ENCODE measurements around the gene SYT13.

The SYT13 gene, protein sequence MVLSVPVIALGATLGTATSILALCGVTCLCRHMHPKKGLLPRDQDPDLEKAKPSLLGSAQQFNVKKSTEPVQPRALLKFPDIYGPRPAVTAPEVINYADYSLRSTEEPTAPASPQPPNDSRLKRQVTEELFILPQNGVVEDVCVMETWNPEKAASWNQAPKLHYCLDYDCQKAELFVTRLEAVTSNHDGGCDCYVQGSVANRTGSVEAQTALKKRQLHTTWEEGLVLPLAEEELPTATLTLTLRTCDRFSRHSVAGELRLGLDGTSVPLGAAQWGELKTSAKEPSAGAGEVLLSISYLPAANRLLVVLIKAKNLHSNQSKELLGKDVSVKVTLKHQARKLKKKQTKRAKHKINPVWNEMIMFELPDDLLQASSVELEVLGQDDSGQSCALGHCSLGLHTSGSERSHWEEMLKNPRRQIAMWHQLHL

DNA sequence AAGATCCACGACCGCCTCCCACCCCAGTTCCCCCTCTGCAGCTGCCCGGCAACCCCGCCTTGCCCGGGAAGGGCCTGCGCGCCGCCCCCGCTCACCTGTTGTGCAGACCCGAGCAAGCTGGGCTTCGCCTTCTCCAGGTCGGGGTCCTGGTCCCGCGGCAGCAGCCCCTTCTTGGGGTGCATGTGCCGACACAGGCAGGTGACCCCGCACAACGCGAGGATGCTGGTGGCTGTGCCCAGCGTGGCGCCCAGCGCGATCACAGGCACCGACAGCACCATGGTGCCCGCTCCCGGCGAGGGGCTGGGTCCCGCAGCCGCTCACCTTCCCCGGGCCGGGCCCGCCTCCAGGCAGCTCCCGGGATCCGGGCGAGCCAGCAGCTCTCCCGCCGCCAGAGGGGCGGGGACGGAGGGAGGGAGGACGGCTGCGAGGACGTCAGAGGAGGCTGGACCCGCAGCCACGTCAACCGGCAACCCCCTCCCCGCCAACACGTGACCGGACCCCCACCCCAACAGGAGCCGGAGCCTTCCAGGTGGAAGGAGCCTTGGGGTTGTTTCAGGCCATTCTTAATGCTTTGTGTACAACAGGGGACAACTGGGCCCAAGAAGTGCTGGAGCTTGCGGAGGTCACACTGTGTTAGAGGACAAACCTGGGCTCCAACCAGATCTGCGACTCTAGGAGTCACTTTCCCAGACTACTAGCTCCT lies at the start of gene SYT13:
SYT13 (minus strand) TSS at position 412 of the 703 bp plus-strand sequence; CDS start at position 278, 134 bp downstream.
- peak; percentile 77 for DNase-seq (ENCODE audit: low read depth, low spot score)
- Histone ChIP-seq H3K9me3 (ENCODE audit: insufficient read depth, low read length) (peaks cover 15% of the 10 kb centered on the region; the same call in 1 of the 2 replicates), H3K4me3 (ENCODE audit: insufficient read length, low read depth) (peak within 1 kb of the TSS; percentile 86)

DNA sequence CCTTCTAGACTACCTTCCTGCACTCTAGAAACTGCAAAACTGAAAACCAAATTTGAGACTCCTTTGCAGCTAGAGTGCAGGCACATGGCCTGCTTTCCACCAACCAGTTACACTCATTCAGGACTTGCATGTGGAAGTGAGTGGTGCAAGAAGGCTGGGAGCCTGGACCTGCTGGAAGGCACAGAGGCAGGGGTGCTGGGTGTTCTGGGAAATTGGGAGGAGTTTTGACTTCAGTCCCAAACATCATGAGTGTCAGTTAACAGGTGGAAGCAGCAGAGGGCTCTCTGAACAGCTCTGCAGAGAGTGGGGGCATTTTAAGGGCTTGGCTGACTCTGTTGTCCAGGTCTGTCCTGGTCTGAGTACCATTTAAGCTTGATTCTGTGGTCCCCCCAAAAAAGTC lies 49.3 kb upstream of the SYT13 start:
- no peaks in the 10 kb centered on the region for H3K9me3 ChIP-seq (ENCODE audit: insufficient read depth, low read length)
- H3K9ac ChIP-seq (ENCODE audit: insufficient read length, low read depth): no peak overlapping the region
- H3K4me1 ChIP-seq (ENCODE audit: insufficient read depth, insufficient read length): no peaks in the 10 kb centered on the region
- TF ChIP-seq YY1 (IDR thresholded peaks at IDR 0.05; ENCODE audit: insufficient read depth, insufficient read length) (no peak), ZNF274 (IDR thresholded peaks at IDR 0.05; ENCODE audit: low read depth, low read length) (no peak)
- no peaks in the 10 kb centered on the region for H3K36me3 ChIP-seq (ENCODE audit: insufficient read depth, insufficient read length, low read length)
- DNase-seq (ENCODE audit: low read depth, low spot score): no peak
- H3K4me3 ChIP-seq (ENCODE audit: insufficient read length, low read depth): no peak overlapping the region
- H3K27me3 ChIP-seq (ENCODE audit: insufficient read depth, insufficient read length): peaks cover 12% of the 10 kb centered on the region

More for the DNA sequence above, at the start of gene SYT13:
- Histone ChIP-seq H3K9ac (ENCODE audit: insufficient read length, low read depth) (peak within 1 kb of the TSS; percentile 94), H3K36me3 (ENCODE audit: insufficient read depth, insufficient read length, low read length) (no peaks in the 10 kb centered on the region), H3K27me3 (ENCODE audit: insufficient read depth, insufficient read length) (peaks cover 57% of the 10 kb centered on the region), H3K4me1 (ENCODE audit: insufficient read depth, insufficient read length) (peaks cover 5% of the 10 kb centered on the region)
- TF ChIP-seq SUZ12 (IDR thresholded peaks at IDR 0.05; ENCODE audit: extremely low read depth, insufficient read depth, insufficient read length): no peak
- TF ChIP-seq YY1 (IDR thresholded peaks at IDR 0.05; ENCODE audit: insufficient read depth, insufficient read length): no peak
- TF ChIP-seq ZNF274 (IDR thresholded peaks at IDR 0.05; ENCODE audit: low read depth, low read length): no peak

DNA sequence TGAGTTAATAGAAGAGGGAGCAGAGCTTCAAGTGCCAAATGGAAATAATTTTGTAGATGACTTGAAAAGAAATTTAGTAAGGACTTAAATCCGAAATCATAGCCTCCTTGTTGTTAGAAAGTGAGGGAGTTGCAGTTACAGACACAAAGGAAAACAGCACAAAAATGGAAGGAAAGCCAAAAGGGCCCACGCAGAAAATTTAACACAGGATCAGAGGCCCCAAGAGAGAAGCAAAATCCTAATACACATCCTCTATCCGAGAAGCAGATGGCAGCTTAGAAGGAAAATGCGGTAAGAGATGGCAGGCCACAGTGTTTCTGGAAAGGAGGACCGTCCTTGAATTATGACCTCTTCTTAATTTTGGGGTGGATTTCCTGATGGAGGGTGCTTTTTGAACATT lies 48.7 kb upstream of the SYT13 start:
- DNase-seq (ENCODE audit: low read depth, low spot score): no peak
- Histone ChIP-seq H3K27me3 (ENCODE audit: insufficient read depth, insufficient read length) (peaks cover 12% of the 10 kb centered on the region), H3K9me3 (ENCODE audit: insufficient read depth, low read length) (no peaks in the 10 kb centered on the region), H3K36me3 (ENCODE audit: insufficient read depth, insufficient read length, low read length) (no peaks in the 10 kb centered on the region), H3K4me3 (ENCODE audit: insufficient read length, low read depth) (no peak overlapping the region), H3K9ac (ENCODE audit: insufficient read length, low read depth) (no peak overlapping the region), H3K4me1 (ENCODE audit: insufficient read depth, insufficient read length) (no peaks in the 10 kb centered on the region)
- TF ChIP-seq SUZ12 (IDR thresholded peaks at IDR 0.05; ENCODE audit: extremely low read depth, insufficient read depth, insufficient read length): no peak
- no peak for TF ChIP-seq ZNF274 (IDR thresholded peaks at IDR 0.05; ENCODE audit: low read depth, low read length)
- TF ChIP-seq YY1 (IDR thresholded peaks at IDR 0.05; ENCODE audit: insufficient read depth, insufficient read length): no peak

DNA sequence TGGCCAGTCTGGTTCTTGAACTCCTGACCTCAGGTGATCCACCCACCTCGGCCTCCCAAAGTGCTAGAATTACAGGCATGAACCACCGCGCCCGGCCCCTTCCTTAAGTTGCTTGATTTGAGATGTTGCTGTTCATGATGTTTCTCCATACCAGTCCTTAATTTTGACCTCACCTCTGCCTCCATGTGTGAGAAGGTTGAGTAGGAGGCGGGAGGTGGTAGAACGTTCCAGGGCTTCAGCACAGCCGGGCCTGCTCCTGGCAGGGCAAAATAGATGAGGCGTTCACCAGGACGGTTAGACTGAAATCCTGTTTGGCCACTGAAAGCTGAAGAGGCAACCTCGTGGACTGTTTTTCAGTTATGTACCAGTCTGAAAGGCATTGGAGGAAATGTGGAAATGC lies 48.3 kb upstream of the SYT13 start:
- H3K36me3 ChIP-seq (ENCODE audit: insufficient read depth, insufficient read length, low read length): no peaks in the 10 kb centered on the region
- peaks cover 12% of the 10 kb centered on the region for H3K27me3 ChIP-seq (ENCODE audit: insufficient read depth, insufficient read length)
- TF ChIP-seq SUZ12 (IDR thresholded peaks at IDR 0.05; ENCODE audit: extremely low read depth, insufficient read depth, insufficient read length): no peak
- TF ChIP-seq YY1 (IDR thresholded peaks at IDR 0.05; ENCODE audit: insufficient read depth, insufficient read length): no peak
- TF ChIP-seq ZNF274 (IDR thresholded peaks at IDR 0.05; ENCODE audit: low read depth, low read length): no peak
- no peaks in the 10 kb centered on the region for H3K4me1 ChIP-seq (ENCODE audit: insufficient read depth, insufficient read length)
- no peak for DNase-seq (ENCODE audit: low read depth, low spot score)
- no peak overlapping the region for H3K4me3 ChIP-seq (ENCODE audit: insufficient read length, low read depth)
- no peaks in the 10 kb centered on the region for H3K9me3 ChIP-seq (ENCODE audit: insufficient read depth, low read length)
- H3K9ac ChIP-seq (ENCODE audit: insufficient read length, low read depth): no peak overlapping the region

DNA sequence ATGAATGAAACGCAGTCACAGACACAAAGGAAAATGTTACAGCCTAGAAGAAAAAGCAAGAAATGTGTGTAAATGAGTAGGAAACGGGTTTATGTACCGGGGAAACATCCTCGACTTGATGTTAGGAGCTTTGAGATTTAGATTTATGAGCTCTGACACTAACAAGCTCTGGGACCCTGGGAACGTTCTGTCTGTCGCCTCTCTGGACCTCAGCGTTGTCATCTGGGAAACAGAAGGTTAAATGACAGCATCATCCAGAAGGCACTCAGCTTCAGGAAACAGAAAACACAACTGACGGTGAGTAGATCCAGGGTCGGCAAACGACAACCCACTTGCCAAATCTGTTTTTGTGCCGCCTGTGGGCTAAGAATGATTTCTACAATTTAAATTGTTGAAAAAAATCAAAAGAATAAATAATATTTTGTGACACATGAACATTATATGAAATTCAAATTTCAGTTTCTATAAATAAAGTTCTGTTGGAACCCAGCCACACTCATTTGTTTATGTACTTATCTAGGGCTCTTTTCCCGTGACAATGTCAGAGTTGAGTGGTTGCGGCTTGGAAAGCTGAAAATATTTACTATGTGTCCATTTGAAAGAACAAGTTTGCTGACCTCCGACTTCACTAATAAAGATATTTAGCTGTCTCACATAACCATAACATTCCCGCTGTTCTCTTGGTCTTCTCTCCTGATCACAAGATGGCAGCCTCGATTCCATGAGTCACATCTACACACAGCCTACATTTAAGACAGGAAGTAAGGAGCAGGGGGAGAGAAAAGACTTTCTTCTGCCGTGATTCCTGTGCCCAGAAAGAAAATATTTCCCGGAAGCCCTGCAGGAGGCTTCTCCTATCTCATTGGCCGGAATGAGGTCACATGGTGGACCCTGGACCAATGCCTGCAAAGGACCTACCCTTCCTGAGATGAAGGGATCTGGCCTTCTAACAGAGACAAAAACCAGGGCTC lies 47.1 kb upstream of the SYT13 start:
- no peak overlapping the region for H3K9ac ChIP-seq (ENCODE audit: insufficient read length, low read depth)

DNA sequence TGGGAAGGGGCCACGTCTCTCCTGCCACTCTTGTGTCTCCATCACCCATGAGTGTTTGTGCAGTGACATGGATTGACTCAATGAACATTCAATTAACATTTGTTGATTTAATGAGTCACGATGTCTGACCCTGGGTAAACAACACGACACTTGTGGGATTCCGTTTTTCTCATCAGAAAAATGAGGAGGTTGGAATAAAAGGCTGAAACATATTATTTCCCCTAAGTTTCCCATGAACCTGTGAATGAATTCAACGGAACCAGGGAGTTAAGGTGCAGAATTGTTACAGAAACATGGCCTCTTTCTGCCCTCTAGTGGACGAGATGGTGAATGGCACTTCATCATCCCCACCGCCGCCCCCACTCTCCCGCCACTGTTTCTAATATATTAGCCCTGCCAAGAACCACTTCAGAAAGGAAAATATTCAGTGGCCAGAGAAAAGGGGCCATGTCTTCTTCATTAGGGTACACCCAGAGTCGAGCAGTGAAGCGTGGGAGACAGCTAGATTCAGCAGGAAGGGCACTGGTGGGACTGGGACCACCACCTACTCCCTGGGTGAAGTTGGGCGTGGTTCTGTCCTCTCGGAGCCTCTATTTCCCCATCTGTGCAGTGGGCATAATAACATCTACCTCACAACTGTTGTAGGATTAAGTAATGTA lies 46.3 kb upstream of the SYT13 start:
- no peak for DNase-seq (ENCODE audit: low read depth, low spot score)
- peaks cover 12% of the 10 kb centered on the region for H3K27me3 ChIP-seq (ENCODE audit: insufficient read depth, insufficient read length)
- H3K4me3 ChIP-seq (ENCODE audit: insufficient read length, low read depth): no peak overlapping the region
- TF ChIP-seq ZNF274 (IDR thresholded peaks at IDR 0.05; ENCODE audit: low read depth, low read length) (no peak), YY1 (IDR thresholded peaks at IDR 0.05; ENCODE audit: insufficient read depth, insufficient read length) (no peak), SUZ12 (IDR thresholded peaks at IDR 0.05; ENCODE audit: extremely low read depth, insufficient read depth, insufficient read length) (no peak)
- no peaks in the 10 kb centered on the region for H3K36me3 ChIP-seq (ENCODE audit: insufficient read depth, insufficient read length, low read length)
- H3K9ac ChIP-seq (ENCODE audit: insufficient read length, low read depth): no peak overlapping the region
- H3K9me3 ChIP-seq (ENCODE audit: insufficient read depth, low read length): peaks cover 7% of the 10 kb centered on the region
- no peaks in the 10 kb centered on the region for H3K4me1 ChIP-seq (ENCODE audit: insufficient read depth, insufficient read length)

More for the DNA sequence above, 47.1 kb upstream of the SYT13 start:
- no peak overlapping the region for H3K4me3 ChIP-seq (ENCODE audit: insufficient read length, low read depth)
- peaks cover 12% of the 10 kb centered on the region for H3K27me3 ChIP-seq (ENCODE audit: insufficient read depth, insufficient read length)
- H3K4me1 ChIP-seq (ENCODE audit: insufficient read depth, insufficient read length): no peaks in the 10 kb centered on the region
- no peaks in the 10 kb centered on the region for H3K9me3 ChIP-seq (ENCODE audit: insufficient read depth, low read length)
- no peak for TF ChIP-seq ZNF274 (IDR thresholded peaks at IDR 0.05; ENCODE audit: low read depth, low read length)
- no peak for TF ChIP-seq SUZ12 (IDR thresholded peaks at IDR 0.05; ENCODE audit: extremely low read depth, insufficient read depth, insufficient read length)
- TF ChIP-seq YY1 (IDR thresholded peaks at IDR 0.05; ENCODE audit: insufficient read depth, insufficient read length): no peak
- no peak for DNase-seq (ENCODE audit: low read depth, low spot score)
- no peaks in the 10 kb centered on the region for H3K36me3 ChIP-seq (ENCODE audit: insufficient read depth, insufficient read length, low read length)
